ENCODE results near the gene CLDN16. TPM values are rescaled to one million over a fixed set of nuclear protein-coding genes. Genes with fewer than 3 reads are reported as not detected.

The CLDN16 gene, protein sequence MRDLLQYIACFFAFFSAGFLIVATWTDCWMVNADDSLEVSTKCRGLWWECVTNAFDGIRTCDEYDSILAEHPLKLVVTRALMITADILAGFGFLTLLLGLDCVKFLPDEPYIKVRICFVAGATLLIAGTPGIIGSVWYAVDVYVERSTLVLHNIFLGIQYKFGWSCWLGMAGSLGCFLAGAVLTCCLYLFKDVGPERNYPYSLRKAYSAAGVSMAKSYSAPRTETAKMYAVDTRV
- not detected for total RNA-seq

GRCh38 chr3:190387578-190388213, at the start of gene CLDN16:
TSS of gene CLDN16 (plus strand) at chr3:190388163. CDS start at chr3:190388330, 167 bp downstream.
- no peak for DNase-seq
- no peaks in the 10 kb centered on the region for H3K4me1 Mint-ChIP-seq (ENCODE audit: low read depth)
- no peaks in the 10 kb centered on the region for H3K36me3 Mint-ChIP-seq (ENCODE audit: low read depth)
- H3K9me3 Mint-ChIP-seq = no peaks in the 10 kb centered on the region
- H3K27ac Mint-ChIP-seq = no peak within 1 kb of the TSS
- intact Hi-C loops (cut with micrococcal nuclease) = no loop called here
- no peak within 1 kb of the TSS for H3K4me3 Mint-ChIP-seq
- CTCF ChIA-PET = no interaction called here
- H3K27me3 Mint-ChIP-seq (ENCODE audit: low read depth) = no peaks in the 10 kb centered on the region

DNA sequence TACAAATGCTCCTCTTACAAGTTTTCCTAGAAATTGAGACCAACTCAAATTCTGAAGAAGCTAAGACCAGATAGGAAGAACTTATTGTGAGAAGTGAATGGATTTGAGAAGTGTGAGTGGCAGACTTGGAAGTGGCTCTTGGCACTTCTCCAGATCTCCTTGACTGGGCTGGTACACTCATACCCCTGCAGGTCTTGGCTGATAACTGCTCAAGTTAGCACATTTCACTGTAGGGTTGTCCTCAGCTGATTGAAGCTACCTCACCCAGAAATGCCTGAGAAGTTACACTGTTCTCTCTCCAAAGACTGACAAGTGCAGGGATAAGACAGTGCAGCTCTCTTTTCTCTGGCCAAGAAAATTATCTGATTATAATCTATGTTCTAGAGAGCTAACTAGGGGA, 49.2 kb upstream of the CLDN16 start:
- no peak for DNase-seq
- Mint-ChIP-seq H3K27me3 (ENCODE audit: low read depth) (peaks cover 2% of the 10 kb centered on the region), H3K4me1 (ENCODE audit: low read depth) (peaks cover 3% of the 10 kb centered on the region), H3K9me3 (peaks cover 5% of the 10 kb centered on the region), H3K4me3 (no peak overlapping the region), H3K27ac (no peak overlapping the region), H3K36me3 (ENCODE audit: low read depth) (no peaks in the 10 kb centered on the region)
- intact Hi-C loops (cut with micrococcal nuclease) = no loop called here
- CTCF ChIA-PET = interaction anchor here (1.1 to 1.4 kb wide), 3 partner anchors 17 to 372 kb away, joined by 3 to 6 read pairs (median 3); partner anchors contain the start of gene CLDN1

GRCh38 chr3:190339130-190339529, 48.8 kb upstream of the CLDN16 start:
- H3K27me3 Mint-ChIP-seq (ENCODE audit: low read depth) = peaks cover 2% of the 10 kb centered on the region
- no peak overlapping the region for H3K27ac Mint-ChIP-seq
- H3K4me1 Mint-ChIP-seq (ENCODE audit: low read depth) = peaks cover 3% of the 10 kb centered on the region
- H3K9me3 Mint-ChIP-seq = peaks cover 5% of the 10 kb centered on the region
- CTCF ChIA-PET = interaction anchor here (1.1 to 1.4 kb wide), 3 partner anchors 17 to 373 kb away, joined by 3 to 6 read pairs (median 3); partner anchors contain the start of gene CLDN1
- no peak for DNase-seq
- no peaks in the 10 kb centered on the region for H3K36me3 Mint-ChIP-seq (ENCODE audit: low read depth)
- H3K4me3 Mint-ChIP-seq = no peak overlapping the region
- intact Hi-C loops (cut with micrococcal nuclease) = no loop called here

- peaks cover 5% of the 10 kb centered on the region for H3K9me3 Mint-ChIP-seq
- H3K4me3 Mint-ChIP-seq = no peak overlapping the region
- H3K4me1 Mint-ChIP-seq (ENCODE audit: low read depth) = peaks cover 3% of the 10 kb centered on the region
- no peaks in the 10 kb centered on the region for H3K36me3 Mint-ChIP-seq (ENCODE audit: low read depth)
- no peak overlapping the region for H3K27ac Mint-ChIP-seq
- peaks cover 2% of the 10 kb centered on the region for H3K27me3 Mint-ChIP-seq (ENCODE audit: low read depth)
- no peak for DNase-seq
- intact Hi-C loops (cut with micrococcal nuclease) = no loop called here
- CTCF ChIA-PET = no interaction called here
Measured at GRCh38 chr3:190340071-190340470, 47.9 kb upstream of the CLDN16 start.

DNA sequence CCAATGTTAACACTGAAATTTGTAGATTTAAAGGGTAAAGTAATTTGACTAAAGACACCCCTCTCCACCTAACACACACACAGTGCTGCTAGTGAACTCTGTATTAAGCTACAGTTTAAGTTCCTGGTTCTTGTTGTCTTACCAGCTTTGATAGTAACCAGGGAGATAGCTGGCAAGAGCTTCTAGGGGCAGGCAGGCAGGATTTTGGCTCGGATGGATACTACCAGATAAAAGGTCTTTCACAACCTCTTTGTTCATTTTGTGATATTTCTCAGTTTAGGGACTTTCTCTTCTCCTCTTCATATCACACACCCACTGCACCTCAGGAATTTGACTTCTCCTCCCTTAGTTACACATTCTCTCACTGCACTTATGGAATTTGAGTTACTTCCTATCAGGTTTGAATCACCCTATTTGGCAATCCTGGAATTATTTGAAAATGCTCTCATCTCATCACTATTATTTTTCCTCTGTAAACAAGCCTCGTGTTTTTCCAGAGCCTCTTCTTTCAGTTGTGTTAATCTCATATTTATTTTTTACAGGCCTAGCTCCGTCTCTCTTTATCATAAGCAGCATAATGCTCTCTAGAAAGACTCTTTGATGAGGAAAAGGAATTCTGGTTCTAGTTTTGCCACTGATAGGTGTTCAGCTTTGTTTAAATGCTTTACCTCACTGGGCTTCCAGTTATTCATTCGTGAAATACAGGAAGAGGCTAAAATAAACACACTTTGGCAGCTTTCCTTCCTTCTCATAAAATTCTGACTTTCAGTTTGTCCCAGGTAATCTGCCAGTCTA, 42.7 kb upstream of the CLDN16 start:
- intact Hi-C loops (cut with micrococcal nuclease) = no loop called here
- Mint-ChIP-seq H3K27ac (no peak overlapping the region), H3K4me3 (no peak overlapping the region), H3K9me3 (peaks cover 9% of the 10 kb centered on the region), H3K4me1 (ENCODE audit: low read depth) (no peaks in the 10 kb centered on the region), H3K36me3 (ENCODE audit: low read depth) (no peaks in the 10 kb centered on the region), H3K27me3 (ENCODE audit: low read depth) (peaks cover 5% of the 10 kb centered on the region)
- CTCF ChIA-PET = interaction anchor here (0.8 kb wide), 1 partner anchor 120 kb away, joined by 3 read pairs; no protein-coding TSS in a partner anchor
- DNase-seq = no peak

DNA sequence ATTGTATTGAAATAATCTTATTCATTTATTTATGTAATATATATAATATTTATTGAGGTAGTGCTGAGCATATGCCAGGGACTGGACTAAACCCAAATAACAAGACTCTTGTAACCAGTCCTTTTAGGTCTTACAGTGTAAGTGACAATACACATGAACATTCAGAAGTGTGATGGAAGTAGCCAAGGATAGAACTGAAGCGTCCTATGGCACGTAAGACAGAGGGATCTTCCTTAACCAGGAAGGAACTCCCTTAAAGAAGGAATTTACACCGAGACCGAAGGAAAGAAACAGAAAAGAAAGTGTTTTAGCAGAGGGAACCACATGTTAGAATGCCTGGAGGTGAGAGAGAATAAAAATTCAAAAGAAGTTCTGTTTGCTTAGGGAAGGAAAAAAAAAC, 42.1 kb upstream of the CLDN16 start:
- no peaks in the 10 kb centered on the region for H3K4me1 Mint-ChIP-seq (ENCODE audit: low read depth)
- DNase-seq = no peak
- peaks cover 5% of the 10 kb centered on the region for H3K9me3 Mint-ChIP-seq
- H3K27me3 Mint-ChIP-seq (ENCODE audit: low read depth) = peaks cover 5% of the 10 kb centered on the region
- no peaks in the 10 kb centered on the region for H3K36me3 Mint-ChIP-seq (ENCODE audit: low read depth)
- CTCF ChIA-PET = no interaction called here
- intact Hi-C loops (cut with micrococcal nuclease) = no loop called here
- H3K4me3 Mint-ChIP-seq = no peak overlapping the region
- no peak overlapping the region for H3K27ac Mint-ChIP-seq

DNA sequence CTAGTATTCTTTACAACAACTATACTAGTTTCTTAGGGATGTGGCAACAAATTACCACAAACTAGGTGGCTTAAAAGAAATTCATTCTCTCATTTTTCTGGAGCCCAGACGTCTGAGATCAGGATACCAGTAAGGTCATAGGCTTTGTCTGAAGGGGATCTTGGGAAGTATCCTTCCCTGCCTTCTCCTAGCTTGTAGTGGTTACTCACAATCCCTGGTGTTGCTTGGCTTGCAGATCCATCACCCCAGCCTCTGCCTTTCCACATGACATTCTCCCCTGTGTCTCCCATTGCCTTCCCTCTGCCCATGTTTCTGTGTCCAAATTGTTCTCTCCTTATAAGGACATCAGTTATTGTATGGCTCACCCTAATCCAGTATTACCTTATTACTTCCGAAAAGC, 41.4 kb upstream of the CLDN16 start:
- intact Hi-C loops (cut with micrococcal nuclease) = no loop called here
- CTCF ChIA-PET = no interaction called here
- H3K27me3 Mint-ChIP-seq (ENCODE audit: low read depth) = peaks cover 9% of the 10 kb centered on the region

GRCh38 chr3:190352861-190353457, 35.0 kb upstream of the CLDN16 start:
- intact Hi-C loops (cut with micrococcal nuclease) = no loop called here
- Mint-ChIP-seq H3K27ac (no peak overlapping the region), H3K4me3 (no peak overlapping the region), H3K9me3 (peaks cover 5% of the 10 kb centered on the region), H3K4me1 (ENCODE audit: low read depth) (no peaks in the 10 kb centered on the region), H3K27me3 (ENCODE audit: low read depth) (peaks cover 18% of the 10 kb centered on the region), H3K36me3 (ENCODE audit: low read depth) (no peaks in the 10 kb centered on the region)
- CTCF ChIA-PET = interaction anchor here (0.6 kb wide), 1 partner anchor 371 kb away, joined by 3 read pairs; no protein-coding TSS in a partner anchor
- no peak for DNase-seq

More for the DNA sequence above, 41.4 kb upstream of the CLDN16 start:
- Mint-ChIP-seq H3K4me3 (no peak overlapping the region), H3K9me3 (peaks cover 5% of the 10 kb centered on the region), H3K36me3 (ENCODE audit: low read depth) (no peaks in the 10 kb centered on the region), H3K27ac (no peak overlapping the region), H3K4me1 (ENCODE audit: low read depth) (no peaks in the 10 kb centered on the region)
- no peak for DNase-seq

GRCh38 chr3:190356246-190356645, 31.7 kb upstream of the CLDN16 start:
- intact Hi-C loops (cut with micrococcal nuclease) = no loop called here

DNA sequence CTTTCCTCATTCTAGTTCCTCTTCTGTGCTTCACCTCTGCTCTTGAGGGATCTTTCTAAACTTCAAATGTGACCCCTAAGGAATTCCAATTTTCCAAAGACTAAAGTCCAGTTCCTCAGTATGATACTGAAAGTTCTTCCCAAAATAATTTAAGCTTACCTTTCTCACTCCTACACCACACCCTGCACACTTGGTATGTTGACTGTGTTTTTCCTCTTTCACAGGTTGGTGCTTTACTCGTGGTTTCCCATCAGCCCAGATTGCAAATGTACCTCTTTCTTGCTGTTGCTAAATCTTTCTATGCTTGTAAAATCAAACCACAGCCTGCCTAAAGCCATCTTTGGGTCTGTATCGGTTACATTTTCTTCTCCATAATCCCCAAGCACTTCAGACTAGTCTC, 30.5 kb upstream of the CLDN16 start:
- Mint-ChIP-seq H3K9me3 (no peaks in the 10 kb centered on the region), H3K4me1 (ENCODE audit: low read depth) (no peaks in the 10 kb centered on the region), H3K27me3 (ENCODE audit: low read depth) (peaks cover 13% of the 10 kb centered on the region), H3K4me3 (no peak overlapping the region), H3K36me3 (ENCODE audit: low read depth) (no peaks in the 10 kb centered on the region), H3K27ac (no peak overlapping the region)
- CTCF ChIA-PET = interaction anchor here (0.5 kb wide), 1 partner anchor 29 kb away, joined by 3 read pairs; no protein-coding TSS in a partner anchor
- no peak for DNase-seq
- intact Hi-C loops (cut with micrococcal nuclease) = no loop called here

More at GRCh38 chr3:190356246-190356645, 31.7 kb upstream of the CLDN16 start:
- Mint-ChIP-seq H3K4me3 (no peak overlapping the region), H3K36me3 (ENCODE audit: low read depth) (no peaks in the 10 kb centered on the region), H3K27me3 (ENCODE audit: low read depth) (peaks cover 13% of the 10 kb centered on the region), H3K4me1 (ENCODE audit: low read depth) (no peaks in the 10 kb centered on the region), H3K9me3 (no peaks in the 10 kb centered on the region), H3K27ac (no peak overlapping the region)
- DNase-seq = no peak
- CTCF ChIA-PET = interaction anchor here (0.6 kb wide), 1 partner anchor 209 kb away, joined by 4 read pairs; no protein-coding TSS in a partner anchor

- H3K4me1 Mint-ChIP-seq (ENCODE audit: low read depth) = no peaks in the 10 kb centered on the region
- DNase-seq = no peak
- H3K27ac Mint-ChIP-seq = no peak overlapping the region
- no peaks in the 10 kb centered on the region for H3K36me3 Mint-ChIP-seq (ENCODE audit: low read depth)
- CTCF ChIA-PET = no interaction called here
- intact Hi-C loops (cut with micrococcal nuclease) = no loop called here
- H3K27me3 Mint-ChIP-seq (ENCODE audit: low read depth) = peaks cover 8% of the 10 kb centered on the region
- H3K4me3 Mint-ChIP-seq = no peak overlapping the region
- no peaks in the 10 kb centered on the region for H3K9me3 Mint-ChIP-seq
Measured at GRCh38 chr3:190359813-190360212, 28.1 kb upstream of the CLDN16 start.

- H3K9me3 Mint-ChIP-seq = no peaks in the 10 kb centered on the region
- no peak overlapping the region for H3K27ac Mint-ChIP-seq
- CTCF ChIA-PET = no interaction called here
- H3K27me3 Mint-ChIP-seq (ENCODE audit: low read depth) = peaks cover 7% of the 10 kb centered on the region
- no peaks in the 10 kb centered on the region for H3K36me3 Mint-ChIP-seq (ENCODE audit: low read depth)
- H3K4me1 Mint-ChIP-seq (ENCODE audit: low read depth) = no peaks in the 10 kb centered on the region
- intact Hi-C loops (cut with micrococcal nuclease) = no loop called here
- DNase-seq = no peak
- no peak overlapping the region for H3K4me3 Mint-ChIP-seq
Measured at GRCh38 chr3:190360228-190360627, 27.7 kb upstream of the CLDN16 start.

Data from activated naive CD4-positive, alpha-beta T cell treated with anti-CD3 and anti-CD28 coated beads for 36 hours (primary cell).